KMS-11 (cell line): ENCODE data around the gene PHLDB2.

Experiments used
- H2AFZ ChIP-seq: fragments of 200-600 bp; sonication (generic); 2 replicates; pipeline ENCODE4 v1.6.1; 2016; ENCODE audit warnings: antibody characterized with exemption, mixed run types, low read depth
- H3K27ac ChIP-seq: fragments of 200-600 bp; sonication (generic); 2 replicates; pipeline ENCODE4 v1.6.1; 2016; ENCODE audit warnings: mild to moderate bottlenecking, mixed run types
- H3K27me3 ChIP-seq: fragments of 200-600 bp; sonication (generic); 2 replicates; pipeline ENCODE4 v1.6.1; 2017; ENCODE audit warnings: mild to moderate bottlenecking, low read depth, mixed run types, moderate library complexity; ENCODE audit not compliant: insufficient read depth
- H3K36me3 ChIP-seq: fragments of 200-600 bp; sonication (generic); 2 replicates; pipeline ENCODE4 v1.6.1; 2017; ENCODE audit warnings: mild to moderate bottlenecking, mixed run types; ENCODE audit not compliant: insufficient read depth
- H3K4me1 ChIP-seq: fragments of 200-600 bp; sonication (generic); 2 replicates; pipeline ENCODE4 v1.6.1; 2016; ENCODE audit warnings: mild to moderate bottlenecking, low read depth, mixed run types; ENCODE audit not compliant: poor library complexity, severe bottlenecking
- H3K4me2 ChIP-seq: fragments of 200-600 bp; sonication (generic); 2 replicates; pipeline ENCODE4 v1.7.0; 2016; ENCODE audit warnings: mild to moderate bottlenecking, mixed run types
- H3K4me3 ChIP-seq: fragments of 200-600 bp; sonication (generic); IDR thresholded peaks from 2 replicates; pipeline ENCODE4 v1.6.1; 2017; ENCODE audit warnings: low read depth, low read length, mixed read lengths; ENCODE audit not compliant: insufficient read depth
- H3K79me2 ChIP-seq: fragments of 200-600 bp; sonication (generic); 2 replicates; pipeline ENCODE4 v1.6.1; 2016; ENCODE audit warnings: low read depth, mixed run types; ENCODE audit not compliant: insufficient read depth
- H3K9ac ChIP-seq: fragments of 200-600 bp; sonication (generic); 2 replicates; pipeline ENCODE4 v1.6.1; 2016; ENCODE audit warnings: mild to moderate bottlenecking, mixed run types
- H4K20me1 ChIP-seq: fragments of 200-600 bp; sonication (generic); 2 replicates; pipeline ENCODE4 v1.6.1; 2016; ENCODE audit warnings: mild to moderate bottlenecking, mixed run types; ENCODE audit not compliant: insufficient read depth
- CTCF ChIP-seq: fragments of 200-600 bp; sonication (generic); conservative IDR thresholded peaks from 2 replicates; pipeline ENCODE4 v1.6.1; 2017; ENCODE audit warnings: low read depth, mild to moderate bottlenecking, antibody characterized with exemption, low read length, moderate library complexity, mixed read lengths

Gene PHLDB2

GRCh38 chr3:111924283-111924682 lies 65.2 kb downstream of the PHLDB2 start:
- Histone ChIP-seq H3K79me2 (no peaks in the 10 kb centered on the region), H3K4me2 (no peak overlapping the region), H4K20me1 (no peaks in the 10 kb centered on the region), H2AFZ (no peak overlapping the region), H3K9ac (no peak overlapping the region), H3K4me3 (no peak overlapping the region), H3K27me3 (no peaks in the 10 kb centered on the region), H3K4me1 (peaks cover 7% of the 10 kb centered on the region), H3K36me3 (no peaks in the 10 kb centered on the region), H3K27ac (no peak overlapping the region)
- no peak for TF ChIP-seq CTCF

- H3K36me3 ChIP-seq = no peaks in the 10 kb centered on the region
Measured at GRCh38 chr3:111926266-111926676, 67.2 kb downstream of the PHLDB2 start.

GRCh38 chr3:111928613-111929012 lies 69.5 kb downstream of the PHLDB2 start:
- Histone ChIP-seq H2AFZ (no peak overlapping the region), H3K79me2 (no peaks in the 10 kb centered on the region), H3K4me2 (no peak overlapping the region), H3K36me3 (no peaks in the 10 kb centered on the region), H3K4me1 (peaks cover 7% of the 10 kb centered on the region), H3K27me3 (no peaks in the 10 kb centered on the region), H3K4me3 (no peak overlapping the region), H3K9ac (no peak overlapping the region), H3K27ac (no peak overlapping the region), H4K20me1 (no peaks in the 10 kb centered on the region)
- TF ChIP-seq CTCF = no peak

More at GRCh38 chr3:111926266-111926676, 67.2 kb downstream of the PHLDB2 start:
- Histone ChIP-seq H3K9ac (no peak overlapping the region), H3K79me2 (no peaks in the 10 kb centered on the region), H3K4me1 (peaks cover 7% of the 10 kb centered on the region), H2AFZ (no peak overlapping the region), H3K4me3 (no peak overlapping the region), H4K20me1 (no peaks in the 10 kb centered on the region), H3K27ac (no peak overlapping the region), H3K4me2 (no peak overlapping the region), H3K27me3 (no peaks in the 10 kb centered on the region)
- TF ChIP-seq CTCF = no peak

- Histone ChIP-seq H3K4me2 (no peak overlapping the region), H4K20me1 (no peaks in the 10 kb centered on the region), H3K27me3 (no peaks in the 10 kb centered on the region), H3K9ac (no peak overlapping the region), H3K4me1 (peaks cover 7% of the 10 kb centered on the region), H2AFZ (no peak overlapping the region), H3K27ac (no peak overlapping the region), H3K79me2 (no peaks in the 10 kb centered on the region), H3K36me3 (no peaks in the 10 kb centered on the region), H3K4me3 (no peak overlapping the region)
- no peak for TF ChIP-seq CTCF
Measured at GRCh38 chr3:111929484-111929883, 70.4 kb downstream of the PHLDB2 start.
